Chondrocyte (in vitro differentiated cells): Measurements from ENCODE around the gene SAMD9. TPM values are rescaled to one million over a fixed set of nuclear protein-coding genes. Genes with fewer than 3 reads are reported as not detected.

Source experiments
- total RNA-seq: library from RNA; stranded (reverse); gene quantifications from 3 replicates; pipeline ENCODE4 v1.2.1, GENCODE V29; 2021

Gene SAMD9
- total RNA-seq, 1 donor from 2014 or later: 5.0 TPM

Other genes starting within 250 kb of the SAMD9 start
- gene SAMD9L, start 30.4 kb upstream of the SAMD9 start, total RNA-seq: 6.8 to 22.5 TPM (median 6.9 TPM) in 3 replicates
- gene HEPACAM2, start 108.5 kb upstream of the SAMD9 start, total RNA-seq: not detected in 3 replicates
- 16.7 to 24.7 TPM (median 17.4 TPM) in 3 replicates for gene VPS50, start 114.4 kb upstream of the SAMD9 start, total RNA-seq